NCI-H187 treated with DMSO at 0.1 percent for 48 hours (cell line): ENCODE measurements around the gene ENSA.
"Not testable (repeated sequence)": the region's sequence is repeated elsewhere in the genome, so short reads cannot be mapped to it uniquely, and the experiment has no call there.

Experiments used
- DNase-seq: peaks from one replicate; lab custom pipeline; 2025; lab: John Stamatoyannopoulos, UW

The ENSA gene

DNA sequence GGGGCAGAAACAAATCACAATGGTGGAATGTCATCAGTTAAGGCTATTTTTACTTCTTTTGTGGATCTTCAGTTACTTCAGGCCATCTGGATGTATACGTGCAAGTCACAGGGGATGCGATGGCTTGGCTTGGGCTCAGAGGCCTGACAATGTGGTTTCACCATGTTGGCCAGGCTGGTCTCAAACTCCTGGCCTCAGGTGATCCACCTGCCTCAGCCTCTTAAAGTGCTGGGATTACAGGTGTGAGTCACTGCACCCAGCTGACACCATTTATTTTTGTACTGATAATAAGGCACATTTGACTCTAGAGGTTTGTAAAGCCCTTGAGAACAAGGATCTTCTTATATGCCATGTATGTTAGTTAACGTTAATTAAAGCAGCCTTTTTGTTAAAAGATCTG is 48.4 kb downstream of the ENSA start:
- DNase-seq = not testable (repeated sequence)

GRCh38 chr1:150579945-150580642 is 49.3 kb downstream of the ENSA start:
- DNase-seq = no peak

GRCh38 chr1:150579110-150579944 is 50.1 kb downstream of the ENSA start, which contains the start of gene MCL1:
MCL1 (minus strand) TSS chr1:150579610; CDS start chr1:150579530, 80 bp downstream.
- DNase-seq = peak; percentile 95

DNA sequence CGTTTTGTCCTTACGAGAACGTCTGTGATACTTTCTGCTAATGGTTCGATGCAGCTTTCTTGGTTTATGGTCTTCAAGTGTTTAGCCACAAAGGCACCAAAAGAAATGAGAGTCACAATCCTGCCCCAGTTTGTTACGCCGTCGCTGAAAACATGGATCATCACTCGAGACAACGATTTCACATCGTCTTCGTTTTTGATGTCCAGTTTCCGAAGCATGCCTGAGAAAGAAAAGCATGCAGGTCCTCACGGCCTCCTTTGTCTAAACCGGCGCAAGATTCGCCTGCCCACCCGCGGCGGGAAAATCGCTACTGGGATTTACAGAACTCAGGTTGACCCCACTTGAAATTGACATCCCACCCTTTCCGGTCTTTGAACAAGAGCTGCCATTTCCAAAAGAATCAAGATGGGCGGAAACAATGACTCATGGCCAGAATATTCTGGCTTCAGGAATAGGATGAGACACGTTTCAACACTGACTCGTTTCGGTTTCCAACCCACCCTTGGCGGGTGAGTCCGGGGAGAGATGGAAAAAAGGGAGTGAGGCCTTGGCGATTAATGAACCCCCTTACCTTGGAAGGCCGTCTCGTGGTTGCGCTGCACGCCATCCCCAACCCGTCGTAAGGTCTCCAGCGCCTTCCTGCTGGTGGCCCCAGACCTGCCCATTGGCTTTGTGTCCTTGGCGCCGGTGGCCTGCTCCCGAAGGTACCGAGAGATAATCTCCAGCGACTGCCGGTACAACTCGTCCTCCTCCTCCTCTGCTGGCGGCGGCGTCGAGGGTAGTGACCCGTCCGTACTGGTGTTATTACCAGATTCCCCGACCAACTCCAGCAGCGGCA is 50.9 kb downstream of the ENSA start:
- DNase-seq = no peak

DNA sequence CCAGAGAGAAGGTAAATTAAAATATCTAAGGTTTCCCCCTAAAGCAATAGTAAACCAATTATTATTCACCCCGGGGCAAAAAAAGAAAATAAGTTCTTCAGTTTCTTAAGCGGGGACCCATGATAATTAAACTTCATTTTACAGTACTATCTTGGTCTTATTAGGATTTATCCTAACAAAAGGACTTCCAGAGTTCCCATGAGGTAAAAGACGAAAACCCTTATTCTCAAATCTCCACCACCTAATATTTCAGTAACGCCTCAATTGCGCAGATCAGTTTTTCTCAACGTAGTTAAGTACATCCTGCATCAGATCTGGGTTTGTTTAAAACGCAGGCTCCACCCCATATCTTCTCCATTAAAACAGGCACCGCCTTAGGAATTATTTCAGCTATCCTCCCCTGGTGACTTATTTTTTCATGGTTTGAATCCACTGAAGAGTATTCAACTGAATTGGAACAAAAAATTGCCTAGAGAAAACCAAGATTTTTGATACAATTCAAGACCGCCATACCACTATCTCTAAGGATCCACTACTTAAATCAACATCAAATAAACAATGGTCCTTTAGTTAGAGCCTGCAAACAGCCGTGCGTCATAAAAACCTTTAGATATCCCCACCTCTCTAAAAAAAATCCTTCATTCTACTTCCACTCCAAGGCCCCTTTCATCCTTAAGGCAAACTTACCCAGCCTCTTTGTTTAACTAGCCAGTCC is 51.7 kb downstream of the ENSA start:
- DNase-seq = no peak

GRCh38 chr1:150576794-150577556 is 52.4 kb downstream of the ENSA start:
- no peak for DNase-seq

DNA sequence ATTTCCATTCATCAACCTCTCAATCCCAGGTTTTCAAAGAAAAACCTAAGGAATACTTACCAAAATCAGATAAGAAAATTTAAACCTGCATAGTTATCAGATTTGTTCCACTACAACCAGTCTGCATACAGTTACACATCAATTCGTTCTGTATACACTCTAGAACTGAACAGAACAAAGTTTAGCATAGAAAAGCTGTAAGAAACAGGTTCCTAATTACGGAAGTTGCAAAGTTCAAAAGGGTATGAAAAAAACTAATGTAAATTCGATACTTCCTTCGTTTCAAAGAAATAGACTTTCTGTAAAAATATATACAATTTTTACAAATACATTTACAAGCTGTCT is 53.1 kb downstream of the ENSA start:
- no peak for DNase-seq

DNA sequence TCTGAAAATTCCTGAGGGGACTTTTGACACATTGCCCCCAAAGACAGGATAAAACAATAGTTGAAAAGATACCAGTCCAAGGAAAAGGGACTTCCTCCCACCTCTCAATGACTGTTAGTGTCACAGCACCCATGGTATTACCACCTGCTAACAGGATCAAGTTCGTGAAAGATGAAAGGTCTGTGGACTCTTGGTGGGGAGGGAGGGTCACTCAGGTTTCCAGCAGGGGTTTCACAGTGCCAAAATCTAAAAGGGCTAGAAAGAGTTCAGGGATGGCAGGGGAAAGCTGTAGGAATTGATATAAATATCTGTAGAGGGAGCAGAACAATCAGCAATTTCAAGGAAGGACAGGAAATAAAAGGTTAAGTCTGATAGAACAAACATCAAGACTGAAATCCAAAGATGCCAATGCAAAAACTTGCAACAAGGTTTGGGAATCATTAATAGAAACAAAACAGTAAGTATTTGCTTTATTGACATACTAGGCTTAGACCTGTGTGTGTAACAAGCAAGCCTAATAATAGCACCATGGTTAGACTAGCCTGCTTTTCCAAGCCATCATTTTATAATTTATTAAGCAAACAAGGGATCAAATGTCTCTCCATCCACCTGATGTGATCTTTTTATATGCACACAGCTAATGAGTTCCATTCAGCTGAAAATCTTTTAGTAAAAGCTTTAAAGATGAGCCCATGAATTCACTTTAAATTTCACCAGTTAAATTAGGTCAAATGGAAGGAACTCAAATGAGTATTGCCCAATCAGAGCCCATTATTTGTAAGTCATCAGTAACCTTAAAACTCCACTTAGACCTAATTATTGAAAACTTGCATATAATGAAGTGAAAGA is 53.7 kb downstream of the ENSA start:
- no peak for DNase-seq

DNA sequence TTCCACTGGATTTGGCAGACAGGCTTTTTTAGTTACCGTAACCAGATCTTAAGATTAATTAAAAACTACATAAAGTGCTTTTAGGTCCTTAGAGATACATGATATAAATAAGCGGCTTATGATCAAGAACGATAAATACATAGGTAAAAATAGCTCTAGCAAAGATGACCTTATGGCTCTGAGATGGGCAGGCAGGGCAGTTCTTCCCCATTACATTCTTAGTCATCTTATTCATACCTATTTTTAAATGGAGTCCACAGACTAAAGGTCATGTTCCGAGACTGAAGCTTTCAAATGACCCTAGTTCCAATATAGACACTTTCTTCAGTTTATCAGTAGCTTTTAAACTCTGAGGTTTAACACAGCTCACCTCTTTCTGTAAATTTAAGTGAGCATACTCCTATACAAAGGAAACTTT is 54.3 kb downstream of the ENSA start:
- DNase-seq = no peak

DNA sequence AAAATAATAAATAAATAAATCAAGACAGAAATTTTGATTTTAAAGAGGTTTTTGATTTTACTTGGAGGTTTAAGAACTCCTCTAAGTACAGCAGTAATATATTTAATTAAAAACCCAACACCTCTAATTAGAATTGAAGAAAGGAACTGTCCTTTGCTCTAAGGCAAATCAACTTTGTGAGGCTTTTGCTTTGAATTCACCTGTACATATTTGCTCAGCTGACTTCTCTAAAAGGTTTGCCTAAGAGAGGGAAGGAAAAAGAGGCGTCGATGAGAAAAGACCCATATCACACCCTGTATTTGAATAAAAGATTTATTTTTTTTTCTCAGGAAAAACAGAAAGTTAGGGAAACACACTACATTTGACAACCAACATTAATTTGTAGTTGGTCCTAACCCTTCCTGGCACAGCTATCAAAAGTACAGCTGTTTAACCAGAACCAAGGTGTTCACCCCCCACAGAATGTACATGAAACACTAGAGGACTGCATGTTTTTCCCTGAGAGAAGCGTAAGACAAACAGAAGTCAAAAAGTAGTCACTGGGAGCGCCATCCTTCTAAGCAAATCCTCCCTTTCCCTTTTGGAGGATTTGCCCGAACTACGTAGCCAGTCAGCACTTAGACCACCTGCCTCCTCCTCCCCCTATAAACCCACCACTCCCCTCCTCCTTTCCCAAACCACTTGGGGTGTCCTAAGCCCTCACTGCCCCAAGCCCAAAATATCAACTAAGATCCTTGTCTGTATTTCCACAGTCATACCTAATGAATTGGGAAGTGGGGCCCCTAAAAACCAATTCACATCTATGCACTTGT is 54.9 kb downstream of the ENSA start:
- DNase-seq = no peak

DNA sequence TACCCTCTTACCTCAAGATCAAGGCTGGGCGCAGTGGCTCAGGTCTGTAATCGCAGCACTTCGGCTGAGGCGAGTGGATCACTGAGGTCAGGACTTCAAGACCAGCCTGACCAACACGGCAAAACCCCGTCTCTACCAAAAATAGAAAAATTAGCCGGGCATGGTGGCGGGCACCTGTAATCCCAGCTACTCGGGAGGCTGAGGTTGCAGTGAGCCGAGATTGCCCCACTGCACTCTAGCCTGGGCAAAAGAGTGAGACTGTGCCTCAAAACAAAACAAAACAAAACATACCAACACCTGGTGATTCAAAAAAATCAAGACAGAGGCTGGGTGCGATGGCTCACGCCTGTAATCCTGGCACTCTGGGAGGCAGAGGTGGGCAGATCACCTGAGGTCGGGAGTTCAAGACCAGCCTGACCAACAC is 55.8 kb downstream of the ENSA start:
- not testable (repeated sequence) for DNase-seq

GRCh38 chr1:150572918-150573647 is 56.3 kb downstream of the ENSA start:
- no peak for DNase-seq
